ENCODE results near the gene STX1A. TPM values are rescaled to one million over a fixed set of nuclear protein-coding genes. Genes with fewer than 3 reads are reported as not detected.

STX1A gene
- total RNA-seq, 2 donors from 2014 or later, result 7.0 to 7.2 TPM

GRCh38 chr7:73739387-73739767, 19.9 kb upstream of the STX1A start:
- no peak for TF ChIP-seq CTCF (IDR thresholded peaks at IDR 0.05)
- no peak for DNase-seq
- H3K4me1 ChIP-seq, result peaks cover 4% of the 10 kb centered on the region
- H3K27me3 ChIP-seq, result no peaks in the 10 kb centered on the region
- H3K27ac ChIP-seq, result peak overlapping the region; percentile 95
- H3K9me3 ChIP-seq, result no peaks in the 10 kb centered on the region
- H3K36me3 ChIP-seq, result no peaks in the 10 kb centered on the region
- intact Hi-C loops (cut with DNase I), result loop anchor here (2.0 to 5.0 kb wide), 2 partner anchors 27 to 93 kb away; partner anchors contain the start of gene CLDN4
- peak overlapping the region; percentile 97 for H3K9ac ChIP-seq (ENCODE audit: low read depth in 2 of 2, low read length in 2 of 2)
- H3K4me3 ChIP-seq, result peak overlapping the region; percentile 81

GRCh38 chr7:73738612-73739386, 19.3 kb upstream of the STX1A start, which contains the start of gene ABHD11:
Gene ABHD11, minus strand, starts transcription at chr7:73738802. Its CDS starts 32 bp downstream, at chr7:73738770.
- Histone ChIP-seq H3K27me3 (no peaks in the 10 kb centered on the region), H3K4me3 (peak within 1 kb of the TSS; percentile 81), H3K36me3 (no peaks in the 10 kb centered on the region), H3K27ac (peak within 1 kb of the TSS; percentile 95), H3K9ac (ENCODE audit: low read depth in 2 of 2, low read length in 2 of 2) (peak within 1 kb of the TSS; percentile 97), H3K9me3 (no peaks in the 10 kb centered on the region), H3K4me1 (peaks cover 4% of the 10 kb centered on the region)
- DNase-seq, result peak; percentile 100
- no peak for TF ChIP-seq CTCF (IDR thresholded peaks at IDR 0.05)
- intact Hi-C loops (cut with DNase I), result loop anchor here (2.0 to 5.0 kb wide), 2 partner anchors 28 to 94 kb away; partner anchors contain the start of gene CLDN4

- H3K4me1 ChIP-seq, result peaks cover 4% of the 10 kb centered on the region
- TF ChIP-seq CTCF (IDR thresholded peaks at IDR 0.05), result no peak
- H3K27me3 ChIP-seq, result no peaks in the 10 kb centered on the region
- peak; percentile 87 for DNase-seq
- H3K36me3 ChIP-seq, result no peaks in the 10 kb centered on the region
- H3K9me3 ChIP-seq, result no peaks in the 10 kb centered on the region
- peak overlapping the region; percentile 96 for H3K9ac ChIP-seq (ENCODE audit: low read depth in 2 of 2, low read length in 2 of 2)
- peak overlapping the region; percentile 81 for H3K4me3 ChIP-seq
- intact Hi-C loops (cut with DNase I), result loop anchor here (2.0 to 5.0 kb wide), 2 partner anchors 29 to 94 kb away; partner anchors contain the start of gene CLDN4
- peak overlapping the region; percentile 91 for H3K27ac ChIP-seq
Measured at GRCh38 chr7:73738220-73738611, 18.7 kb upstream of the STX1A start.

- no peaks in the 10 kb centered on the region for H3K36me3 ChIP-seq
- H3K4me1 ChIP-seq, result peaks cover 4% of the 10 kb centered on the region
- H3K27me3 ChIP-seq, result no peaks in the 10 kb centered on the region
- peak overlapping the region; percentile 66 to 96 for H3K9ac ChIP-seq (ENCODE audit: low read depth in 2 of 2, low read length in 2 of 2)
- H3K9me3 ChIP-seq, result no peaks in the 10 kb centered on the region
- H3K27ac ChIP-seq, result peak overlapping the region; percentile 91
- H3K4me3 ChIP-seq, result peak overlapping the region; percentile 81
- intact Hi-C loops (cut with DNase I), result loop anchor here (2.0 to 5.0 kb wide), 2 partner anchors 29 to 95 kb away; partner anchors contain the start of gene CLDN4
- DNase-seq, result no peak
- TF ChIP-seq CTCF (IDR thresholded peaks at IDR 0.05), result no peak
Measured at GRCh38 chr7:73737491-73738219, 18.2 kb upstream of the STX1A start.

GRCh38 chr7:73736885-73737284, 17.4 kb upstream of the STX1A start:
- TF ChIP-seq CTCF (IDR thresholded peaks at IDR 0.05), result no peak
- Histone ChIP-seq H3K9ac (ENCODE audit: low read depth in 2 of 2, low read length in 2 of 2) (peak overlapping the region; percentile 66 to 96), H3K27ac (peak overlapping the region; percentile 91), H3K4me3 (peak overlapping the region; percentile 81), H3K4me1 (peaks cover 4% of the 10 kb centered on the region), H3K27me3 (no peaks in the 10 kb centered on the region), H3K9me3 (no peaks in the 10 kb centered on the region), H3K36me3 (no peaks in the 10 kb centered on the region)
- intact Hi-C loops (cut with DNase I), result loop anchor here (5.0 kb wide), 1 partner anchor 95 kb away; the partner anchor contains the start of gene CLDN4
- no peak for DNase-seq

Data from colonic mucosa (tissue), 4 donors.